CD4-positive, alpha-beta T cell treated with Interleukin-6 at 100 ng/mL for 8 hours (primary cell): ENCODE measurements around the gene CLK3.
"Not testable (repeated sequence)": the region's sequence is repeated elsewhere in the genome, so short reads cannot be mapped to it uniquely, and the experiment has no call there.

Experiments used
- DNase-seq: peaks from one replicate; pipeline ENCODE4 v3.0.0-alpha.2; 2020; ENCODE audit warnings: mixed read lengths, low spot score

Gene CLK3

DNA sequence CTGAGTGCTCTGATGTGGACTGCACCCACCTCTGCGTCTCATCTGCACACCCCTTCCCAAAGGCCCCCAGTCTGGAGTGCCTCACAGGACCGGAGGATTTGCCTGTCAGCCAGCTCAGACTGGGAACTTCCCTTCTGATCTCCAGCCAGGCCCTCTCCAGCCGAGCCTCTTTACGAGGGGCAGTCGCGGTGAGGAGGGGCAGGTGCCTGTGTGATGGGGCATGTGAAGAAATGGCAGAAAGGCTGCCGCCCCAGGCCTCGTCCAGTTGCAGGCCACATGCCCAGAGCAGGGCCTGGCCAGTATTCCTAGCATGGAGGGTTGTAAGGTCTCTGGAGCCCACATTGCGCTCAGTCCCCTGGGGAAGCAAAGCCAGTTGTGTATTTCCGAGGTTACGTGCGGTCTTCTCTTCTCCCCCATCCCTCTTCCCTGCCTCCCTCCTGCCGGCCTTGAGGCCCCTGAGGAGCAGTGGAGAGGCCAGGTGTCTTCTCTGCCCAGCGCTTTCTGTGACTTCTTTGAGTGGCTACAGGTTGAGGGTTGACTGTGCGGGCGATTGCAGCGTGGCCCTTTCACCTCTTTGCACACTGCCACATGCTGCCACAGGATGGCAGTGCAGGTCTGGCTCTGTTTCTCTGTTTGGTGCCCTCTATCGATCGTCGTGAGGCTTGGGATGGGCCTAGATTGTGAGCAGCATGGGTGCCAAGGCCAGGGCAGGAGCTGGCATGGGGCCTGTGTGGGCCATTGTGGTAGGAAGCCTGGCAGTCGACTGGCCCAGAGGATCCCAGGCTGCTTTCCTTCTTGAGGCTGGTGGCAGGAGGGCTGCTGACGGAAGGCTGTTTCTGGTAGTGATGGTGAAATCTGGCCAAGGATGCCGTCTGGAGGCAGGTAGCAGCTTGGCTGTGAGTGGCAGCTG, 5.3 kb downstream of the CLK3 start:
- peak; percentile 70 for DNase-seq

DNA sequence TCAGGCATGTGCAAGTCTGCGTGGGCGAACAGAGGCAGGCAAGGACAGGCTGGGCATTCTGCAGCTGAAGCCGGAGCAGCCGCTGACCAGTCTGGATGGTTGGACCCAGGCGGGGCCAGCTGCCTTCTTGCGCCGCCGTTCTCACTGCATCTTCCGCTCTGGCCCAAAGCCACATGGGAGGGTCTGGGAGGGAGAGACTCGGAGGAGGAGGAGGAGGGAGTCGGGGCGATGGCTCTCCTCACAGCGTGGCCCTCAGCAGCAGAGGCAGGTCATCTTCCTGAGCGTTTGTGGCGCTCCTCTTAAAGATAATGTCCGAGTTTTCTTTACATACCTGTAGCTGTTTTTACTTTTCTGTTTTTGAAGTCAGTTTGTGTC, 5.9 kb downstream of the CLK3 start:
- DNase-seq: no peak

DNA sequence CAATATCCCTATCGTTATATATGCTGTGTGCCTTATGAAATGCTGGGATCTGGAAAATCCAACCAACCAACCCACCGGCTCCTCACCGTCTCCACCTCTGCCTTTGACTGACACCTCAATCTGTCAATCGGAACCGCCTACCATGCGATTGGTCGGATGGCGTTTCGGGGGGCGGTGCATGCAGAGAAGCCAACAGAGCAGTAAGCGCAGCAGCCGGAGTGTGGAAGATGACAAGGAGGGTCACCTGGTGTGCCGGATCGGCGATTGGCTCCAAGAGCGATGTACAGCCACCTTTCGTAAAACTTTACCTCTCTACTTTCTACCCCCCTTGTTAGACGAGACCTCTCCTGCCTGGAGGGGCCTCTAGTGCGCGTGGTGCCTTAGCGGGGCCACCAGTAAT, 6.3 kb downstream of the CLK3 start:
- no peak for DNase-seq

DNA sequence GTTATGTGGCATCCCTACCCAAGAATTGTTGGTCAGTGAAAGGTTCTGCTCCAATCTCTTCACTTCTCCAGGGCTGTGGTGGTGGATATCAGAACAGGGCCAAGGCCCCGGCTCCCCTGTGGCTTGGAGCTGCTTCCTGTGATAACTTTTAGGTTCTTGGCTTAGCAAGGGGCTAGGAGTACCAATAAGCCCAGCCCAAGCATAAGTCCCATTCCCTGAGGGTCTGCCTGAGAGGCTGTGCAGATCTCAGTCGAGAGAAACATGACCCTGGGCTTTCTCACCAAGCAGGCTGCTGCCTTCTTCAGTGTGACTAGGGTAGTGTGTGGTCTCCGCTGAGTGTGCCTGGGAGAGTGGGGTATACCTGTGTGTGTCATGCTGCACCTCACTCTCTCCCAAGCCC, 7.1 kb downstream of the CLK3 start:
- DNase-seq: no peak

DNA sequence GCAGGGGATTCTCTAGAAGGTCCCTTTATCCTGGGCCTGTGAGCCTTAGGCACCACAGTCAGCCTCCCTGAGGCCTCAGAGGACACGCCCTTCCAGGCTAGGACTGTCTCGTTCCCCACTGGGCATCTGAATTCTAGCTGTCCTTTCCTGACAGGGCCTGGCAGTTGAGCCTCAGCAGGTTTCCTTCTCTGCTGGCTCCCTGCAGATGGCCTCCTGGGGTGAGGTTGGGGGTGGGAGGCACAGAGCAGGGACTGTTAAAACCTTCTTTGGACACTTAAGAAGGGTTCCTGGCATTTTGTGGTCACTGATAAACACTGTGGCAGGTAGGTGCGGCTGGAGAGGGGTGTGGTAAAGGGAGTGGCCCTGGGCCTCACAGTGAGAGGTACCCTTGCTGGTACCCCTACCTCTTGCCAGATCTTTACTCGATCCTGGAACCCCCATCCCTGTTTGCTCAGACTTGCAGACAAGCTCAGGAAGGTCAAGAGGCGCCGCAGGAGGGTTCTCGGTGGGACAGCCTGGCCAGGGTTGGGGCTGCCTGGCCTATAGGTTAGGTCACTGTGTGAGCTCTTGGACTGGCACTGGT, 8.5 kb downstream of the CLK3 start:
- DNase-seq: no peak

DNA sequence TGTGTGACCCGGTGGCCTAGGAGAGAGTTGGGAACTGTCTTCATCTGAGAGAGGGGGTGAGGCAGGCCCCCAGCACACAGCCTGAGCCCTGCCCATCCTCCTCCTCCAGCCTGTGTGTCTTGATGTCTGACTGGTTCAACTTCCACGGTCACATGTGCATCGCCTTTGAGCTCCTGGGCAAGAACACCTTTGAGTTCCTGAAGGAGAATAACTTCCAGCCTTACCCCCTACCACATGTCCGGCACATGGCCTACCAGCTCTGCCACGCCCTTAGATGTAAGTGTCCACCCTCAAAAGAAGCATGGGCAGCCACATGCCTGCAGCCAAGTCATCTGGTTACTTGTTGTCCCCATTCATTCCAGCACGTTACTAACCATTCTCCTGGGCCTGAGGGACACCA, 10.1 kb downstream of the CLK3 start:
- DNase-seq: no peak

DNA sequence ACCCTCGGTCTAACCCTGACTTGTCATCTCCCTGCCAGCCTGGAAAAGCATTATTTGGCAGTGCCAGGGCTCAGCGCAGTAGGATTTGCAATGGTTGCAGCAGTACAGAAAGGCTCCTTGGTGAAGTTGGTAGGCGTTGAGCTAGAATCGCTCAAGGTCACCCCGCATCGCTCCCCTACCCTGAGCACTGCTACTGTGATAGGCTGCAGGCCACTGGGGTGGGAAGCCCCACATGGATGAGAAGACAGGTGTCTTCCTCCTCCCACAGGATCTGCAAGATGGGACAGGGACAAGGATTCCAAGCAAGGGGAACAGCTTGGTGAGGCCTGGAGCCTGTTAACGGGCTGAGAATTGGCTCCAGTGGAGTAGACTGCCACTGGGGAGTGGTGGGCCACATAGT, 10.7 kb downstream of the CLK3 start:
- DNase-seq: no peak

DNA sequence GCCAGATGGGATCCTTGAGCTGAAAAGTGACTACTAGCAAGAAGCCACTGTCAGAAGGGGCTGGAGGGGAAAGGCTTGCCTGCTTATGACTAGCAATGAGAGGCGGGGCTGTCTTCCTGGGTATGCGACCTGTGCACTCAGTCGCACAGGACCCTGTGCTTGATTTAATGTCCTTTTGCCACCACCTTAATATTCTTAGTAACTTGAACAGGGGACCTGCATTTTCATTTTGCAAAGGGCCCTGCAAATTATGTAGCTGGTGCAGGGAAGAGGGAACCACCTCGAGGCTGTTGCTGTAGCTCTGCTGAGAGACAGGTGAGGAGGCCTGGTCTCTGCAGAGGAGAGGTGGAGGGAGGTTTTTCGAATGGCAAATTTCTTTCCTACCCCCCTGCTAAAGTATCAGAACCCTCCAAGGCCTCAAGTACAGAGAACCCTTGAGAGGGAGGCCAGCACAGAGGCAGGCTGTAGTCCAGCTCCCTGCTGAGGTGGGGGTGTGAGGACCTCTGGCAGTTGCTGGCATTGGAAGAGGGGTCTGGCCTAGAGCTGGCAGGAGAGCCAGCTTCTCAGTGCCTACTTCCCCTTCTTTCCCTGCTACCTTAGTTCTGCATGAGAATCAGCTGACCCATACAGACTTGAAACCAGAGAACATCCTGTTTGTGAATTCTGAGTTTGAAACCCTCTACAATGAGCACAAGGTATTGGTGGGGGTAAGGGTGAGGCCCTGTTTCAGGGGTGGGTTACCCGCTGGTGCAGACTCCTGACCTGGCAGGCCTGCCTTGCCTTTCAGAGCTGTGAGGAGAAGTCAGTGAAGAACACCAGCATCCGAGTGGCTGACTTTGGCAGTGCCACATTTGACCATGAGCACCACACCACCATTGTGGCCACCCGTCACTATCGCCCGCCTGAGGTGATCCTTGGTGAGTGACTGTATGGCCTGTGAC, 11.4 kb downstream of the CLK3 start:
- no peak for DNase-seq

DNA sequence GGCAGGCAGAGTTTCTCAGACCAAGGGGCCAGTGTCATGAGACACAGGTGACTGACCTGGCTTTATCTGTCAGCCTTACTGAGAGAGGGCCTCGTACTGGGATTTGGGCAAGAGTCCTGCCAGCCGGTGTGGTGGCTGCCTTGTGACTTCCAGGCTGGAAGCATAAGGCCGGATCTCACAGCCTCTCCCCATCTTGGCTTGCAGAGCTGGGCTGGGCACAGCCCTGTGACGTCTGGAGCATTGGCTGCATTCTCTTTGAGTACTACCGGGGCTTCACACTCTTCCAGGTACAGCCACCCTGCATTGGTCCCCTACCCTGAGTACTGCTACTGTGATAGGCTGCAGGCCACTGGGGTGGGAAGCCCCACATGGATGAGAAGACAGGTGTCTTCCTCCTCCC, 12.1 kb downstream of the CLK3 start:
- no peak for DNase-seq

DNA sequence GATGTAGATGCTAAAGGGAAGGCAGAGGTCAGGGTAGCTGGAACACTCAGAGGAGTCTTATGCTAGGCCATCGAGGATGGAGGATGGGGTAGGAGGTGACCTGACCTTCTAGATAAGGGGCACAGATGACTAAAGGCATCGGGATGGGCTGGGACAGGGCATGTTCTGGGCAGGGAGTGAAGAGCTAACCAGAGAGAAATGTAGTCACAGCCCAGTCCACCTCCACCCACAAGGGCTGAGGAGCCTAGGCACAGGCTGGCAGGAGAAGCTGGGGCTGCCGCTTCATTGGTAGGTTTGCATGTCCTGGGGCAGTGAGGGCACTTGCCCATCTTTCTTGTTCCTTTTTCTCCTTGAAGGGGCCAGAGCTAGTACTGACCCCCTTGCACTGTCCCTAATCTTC, 12.6 kb downstream of the CLK3 start:
- no peak for DNase-seq

DNA sequence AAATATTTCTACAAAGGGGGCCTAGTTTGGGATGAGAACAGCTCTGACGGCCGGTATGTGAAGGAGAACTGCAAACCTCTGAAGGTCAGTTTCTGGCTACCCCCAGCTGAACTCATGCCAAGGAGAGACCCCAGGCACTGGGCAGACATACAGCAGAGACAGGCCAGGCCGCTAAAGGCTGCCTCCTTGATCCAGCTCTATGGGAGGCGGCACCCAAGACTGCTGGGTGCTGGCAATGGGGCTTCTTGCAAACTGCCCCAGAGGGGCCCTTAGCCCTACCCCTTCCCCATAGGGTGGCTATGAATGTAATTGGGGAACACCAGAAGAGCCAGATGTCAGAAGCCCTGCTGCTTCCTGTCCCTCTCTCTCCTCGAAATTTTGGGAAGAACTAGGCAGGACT, 13.3 kb downstream of the CLK3 start:
- no peak for DNase-seq

DNA sequence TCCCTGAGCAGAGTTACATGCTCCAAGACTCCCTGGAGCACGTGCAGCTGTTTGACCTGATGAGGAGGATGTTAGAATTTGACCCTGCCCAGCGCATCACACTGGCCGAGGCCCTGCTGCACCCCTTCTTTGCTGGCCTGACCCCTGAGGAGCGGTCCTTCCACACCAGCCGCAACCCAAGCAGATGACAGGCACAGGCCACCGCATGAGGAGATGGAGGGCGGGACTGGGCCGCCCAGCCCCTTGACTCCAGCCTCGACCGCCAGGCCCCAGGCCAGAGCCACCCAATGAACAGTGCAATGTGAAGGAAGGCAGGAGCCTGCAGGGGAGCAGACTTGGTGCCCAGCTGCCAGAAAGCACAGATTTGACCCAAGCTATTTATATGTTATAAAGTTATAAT, 14.1 kb downstream of the CLK3 start:
- DNase-seq: not testable (repeated sequence)

DNA sequence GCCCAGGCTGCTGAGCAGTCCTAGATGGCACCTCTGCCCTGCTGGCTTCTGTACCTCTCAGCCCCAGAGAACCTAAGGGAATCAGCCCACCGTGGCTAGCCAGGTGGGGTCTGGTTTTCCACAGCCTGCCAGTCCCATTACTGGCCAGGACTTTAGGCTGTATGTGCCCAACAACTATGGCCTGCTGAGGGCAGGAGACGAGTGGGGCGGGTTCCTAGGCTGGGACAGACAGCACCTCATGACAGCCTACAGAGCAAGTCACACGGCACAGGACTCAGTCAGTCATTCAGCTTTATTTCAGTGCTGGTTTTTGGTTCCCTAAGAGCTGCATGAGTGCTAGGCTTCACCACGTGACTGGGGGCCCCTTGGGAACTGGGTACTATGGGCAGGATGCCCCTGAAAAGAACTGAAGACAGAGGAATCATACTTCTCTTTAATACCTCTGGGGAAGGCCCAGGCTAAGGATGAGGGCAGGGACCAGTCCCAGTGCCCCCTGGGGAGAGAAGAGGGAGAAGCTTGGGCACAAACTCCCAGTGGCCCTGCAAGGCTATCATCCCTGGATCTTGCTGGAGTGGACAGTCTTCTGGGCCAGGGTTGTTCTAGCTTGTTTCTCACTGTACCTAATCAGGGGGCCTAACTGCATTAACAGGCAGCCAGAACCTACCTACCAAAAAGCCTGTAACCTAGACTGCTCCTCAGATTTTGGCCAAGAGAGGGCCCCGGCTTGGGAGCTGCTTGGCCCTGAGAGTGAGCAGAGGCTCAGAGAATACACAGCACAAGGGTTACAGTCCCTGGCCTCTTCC, 14.8 kb downstream of the CLK3 start:
- no peak for DNase-seq

DNA sequence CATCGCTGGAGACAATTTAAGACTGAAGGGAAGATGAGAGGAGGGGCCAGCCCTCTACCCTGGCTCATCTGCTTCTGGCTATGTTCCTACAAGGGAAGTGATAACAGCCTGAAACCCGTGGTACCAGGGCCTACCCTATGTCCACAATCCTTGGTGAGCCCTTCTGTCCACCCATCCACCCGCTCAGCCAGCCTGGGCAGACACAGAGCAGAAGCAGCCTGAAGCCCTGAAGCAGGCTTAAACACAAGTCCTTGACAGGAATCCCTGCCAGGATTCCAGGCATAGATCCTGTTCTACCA, 15.4 kb downstream of the CLK3 start:
- no peak for DNase-seq

DNA sequence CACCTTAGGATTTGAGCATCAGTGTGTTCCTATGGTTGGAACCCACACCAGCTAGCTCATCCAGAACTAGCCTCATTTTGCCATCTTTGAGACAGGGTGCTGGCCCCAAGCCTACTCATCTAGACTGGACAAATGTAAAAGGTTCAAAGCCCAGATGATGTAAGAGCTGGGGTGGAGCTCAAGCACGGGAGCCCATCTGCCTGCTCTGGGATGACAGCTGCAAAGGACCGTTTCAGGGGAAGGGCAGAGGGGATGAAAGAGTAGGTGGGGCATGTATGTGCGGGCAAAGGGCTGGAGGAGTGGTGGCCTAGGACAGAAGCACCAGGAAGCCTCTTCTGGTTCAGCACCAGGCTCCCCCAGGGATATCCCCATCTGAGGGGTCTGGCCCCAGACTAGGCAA, 15.8 kb downstream of the CLK3 start:
- DNase-seq: no peak

DNA sequence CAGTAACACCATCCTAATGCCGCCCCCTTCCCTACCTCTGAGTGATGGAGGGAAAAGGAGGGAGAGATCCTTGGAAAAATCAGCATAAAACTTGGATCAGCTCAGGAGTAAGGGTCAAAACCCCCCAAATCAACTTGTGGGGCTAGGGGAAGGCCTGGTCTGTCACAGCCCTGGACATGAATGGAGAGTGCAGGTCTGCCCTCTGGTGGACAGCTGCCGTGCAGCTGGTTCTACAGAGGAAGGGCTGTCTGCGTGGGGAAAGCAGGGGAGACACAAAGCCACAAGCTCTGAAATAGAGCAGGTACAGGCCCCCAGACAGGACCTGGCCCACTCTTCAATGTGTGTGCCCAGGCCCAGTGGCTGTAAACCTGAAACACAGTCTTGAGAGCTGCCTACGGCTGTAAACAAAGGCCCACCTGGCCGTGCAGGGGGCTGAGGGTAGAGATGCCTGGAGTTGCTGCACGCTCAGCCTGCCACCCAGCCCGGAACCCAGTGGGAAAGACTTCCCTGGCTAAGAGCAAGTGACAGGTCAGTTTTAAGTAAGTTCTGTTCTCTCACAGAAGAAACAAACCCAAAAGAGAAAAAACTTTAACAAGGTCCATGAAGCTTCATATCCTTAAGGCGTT, 16.4 kb downstream of the CLK3 start:
- DNase-seq: peak; percentile 39

DNA sequence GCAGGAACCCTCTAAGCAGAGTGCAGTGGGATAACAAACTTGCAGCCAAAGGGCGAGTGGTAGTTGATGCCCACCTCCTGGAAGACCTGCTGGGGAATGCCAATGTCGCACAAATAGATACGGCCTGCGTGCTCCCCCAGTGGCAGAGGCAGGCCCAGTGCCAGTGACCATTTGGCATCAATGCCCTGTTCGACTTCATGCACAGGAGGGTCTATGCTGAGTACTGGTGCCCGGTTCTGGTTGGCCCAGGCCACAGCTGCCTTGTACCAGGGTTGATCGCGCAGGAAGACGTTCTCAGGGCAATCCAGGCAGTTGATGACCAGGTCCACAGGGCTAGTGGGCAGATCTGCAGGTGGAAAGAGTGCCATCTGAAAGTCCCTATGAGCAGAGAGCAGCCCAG, 17.0 kb downstream of the CLK3 start:
- DNase-seq: no peak

DNA sequence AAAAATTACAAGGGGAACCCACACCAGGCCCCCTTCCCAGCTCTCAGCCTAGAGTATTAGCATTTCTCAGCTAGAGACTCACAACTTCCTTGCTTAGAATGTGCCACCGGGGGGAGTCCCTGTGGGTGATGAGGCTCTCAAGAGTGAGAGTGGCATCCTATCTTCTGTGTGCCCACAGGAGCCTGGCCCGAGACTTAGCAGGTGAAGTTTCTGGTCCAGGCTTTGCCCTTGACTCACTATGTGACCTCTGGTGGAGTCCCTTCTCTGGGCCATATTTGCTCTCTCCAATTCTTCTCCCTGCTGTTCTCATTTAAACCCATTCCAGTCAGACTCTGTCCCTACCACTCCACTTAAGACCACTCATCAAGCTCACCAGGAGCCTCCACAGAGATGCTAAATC, 18.1 kb downstream of the CLK3 start:
- no peak for DNase-seq

DNA sequence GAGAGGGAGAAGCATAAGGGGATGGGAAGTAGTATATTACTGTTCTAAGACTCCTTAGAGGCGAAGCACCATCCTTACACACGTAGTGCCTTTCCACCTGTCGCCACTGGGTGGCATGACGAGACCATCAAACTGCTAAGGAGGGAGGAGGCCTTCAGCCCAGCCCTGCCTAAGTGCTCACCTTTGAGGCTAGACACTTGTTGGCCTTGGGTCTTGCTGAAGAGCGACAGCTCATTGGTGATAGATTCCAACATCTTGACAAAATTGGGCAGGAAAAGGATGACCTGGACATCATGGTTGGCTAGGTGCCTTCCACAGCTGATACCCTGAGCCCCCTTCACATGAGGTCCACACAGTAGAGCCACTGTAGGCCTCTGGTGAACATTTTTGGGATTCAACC, 19.6 kb downstream of the CLK3 start:
- DNase-seq: peak; percentile 69

DNA sequence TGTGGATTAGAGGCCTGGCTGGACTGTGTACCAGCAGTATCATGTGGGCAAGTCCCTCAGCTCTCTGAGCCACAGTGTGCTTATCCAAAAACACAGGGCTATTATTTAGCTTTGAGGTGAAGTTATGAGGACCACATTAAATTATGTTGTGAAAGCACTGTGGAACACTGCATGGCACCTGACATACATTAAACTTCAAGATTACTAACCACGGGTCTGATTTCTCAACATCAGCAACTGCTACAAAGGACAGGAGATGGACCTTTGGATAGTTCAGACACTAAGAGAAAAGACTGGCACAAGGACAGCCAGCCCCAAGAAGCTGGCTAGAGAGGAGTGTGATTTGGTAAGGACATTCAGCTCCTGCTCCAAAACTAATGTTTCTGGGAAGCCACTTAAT, 21.3 kb downstream of the CLK3 start:
- no peak for DNase-seq

DNA sequence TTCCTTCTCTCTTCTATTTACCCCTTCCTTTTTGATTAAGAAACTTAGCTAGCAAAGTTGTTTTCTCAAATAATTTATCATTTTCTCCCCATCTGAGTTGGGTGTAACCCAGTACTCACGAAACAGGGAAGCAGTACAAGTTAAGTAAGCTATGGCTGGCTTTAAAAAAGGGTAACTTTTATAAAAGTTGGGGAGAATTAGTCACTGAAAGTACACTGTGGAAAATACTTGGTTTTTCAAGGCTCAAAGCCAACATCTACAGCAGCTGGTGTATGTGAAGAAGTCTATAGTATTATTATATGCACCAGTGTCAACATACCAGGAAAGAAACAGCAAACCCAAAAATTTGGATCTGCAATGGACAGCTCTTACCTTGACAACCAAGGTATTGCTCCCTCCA, 25.5 kb downstream of the CLK3 start:
- no peak for DNase-seq

DNA sequence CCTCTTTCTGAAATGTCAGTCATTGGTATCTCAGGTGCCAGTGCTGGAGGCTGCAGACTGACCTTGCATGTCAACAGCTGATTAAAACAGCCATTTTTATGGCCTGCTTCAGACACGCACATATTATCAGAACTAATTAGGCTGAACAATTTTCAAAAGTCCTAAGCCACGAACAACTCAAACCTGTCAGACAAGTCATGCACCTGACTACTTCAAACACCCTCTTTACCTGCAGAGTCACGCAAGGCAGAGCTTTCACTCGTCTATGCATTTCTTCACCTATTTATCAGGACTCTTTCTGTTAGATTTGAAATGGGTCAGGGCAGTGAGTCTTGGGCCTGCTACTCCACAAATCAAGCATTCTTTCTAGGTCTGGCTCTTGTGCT, 26.7 kb downstream of the CLK3 start:
- no peak for DNase-seq
